Measurements from ENCODE around the gene NEK8.

- TF ChIP-seq, protein P1, sequence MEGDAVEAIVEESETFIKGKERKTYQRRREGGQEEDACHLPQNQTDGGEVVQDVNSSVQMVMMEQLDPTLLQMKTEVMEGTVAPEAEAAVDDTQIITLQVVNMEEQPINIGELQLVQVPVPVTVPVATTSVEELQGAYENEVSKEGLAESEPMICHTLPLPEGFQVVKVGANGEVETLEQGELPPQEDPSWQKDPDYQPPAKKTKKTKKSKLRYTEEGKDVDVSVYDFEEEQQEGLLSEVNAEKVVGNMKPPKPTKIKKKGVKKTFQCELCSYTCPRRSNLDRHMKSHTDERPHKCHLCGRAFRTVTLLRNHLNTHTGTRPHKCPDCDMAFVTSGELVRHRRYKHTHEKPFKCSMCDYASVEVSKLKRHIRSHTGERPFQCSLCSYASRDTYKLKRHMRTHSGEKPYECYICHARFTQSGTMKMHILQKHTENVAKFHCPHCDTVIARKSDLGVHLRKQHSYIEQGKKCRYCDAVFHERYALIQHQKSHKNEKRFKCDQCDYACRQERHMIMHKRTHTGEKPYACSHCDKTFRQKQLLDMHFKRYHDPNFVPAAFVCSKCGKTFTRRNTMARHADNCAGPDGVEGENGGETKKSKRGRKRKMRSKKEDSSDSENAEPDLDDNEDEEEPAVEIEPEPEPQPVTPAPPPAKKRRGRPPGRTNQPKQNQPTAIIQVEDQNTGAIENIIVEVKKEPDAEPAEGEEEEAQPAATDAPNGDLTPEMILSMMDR (IDR thresholded peaks at IDR 0.05 in 8 of 11, conservative IDR thresholded peaks at IDR 0.05 in 3 of 11): no peak
- TF ChIP-seq POLR2A (IDR thresholded peaks at IDR 0.05) (no peak), POLR2AphosphoS5 (IDR thresholded peaks at IDR 0.05) (peak in 1 of 3 donors; percentile 48)
These were observed 11.6 kb upstream of the NEK8 start for GRCh38 chr17:28716740-28717577.
